ENCODE measurements around the gene ASMT.

Gene ASMT

DNA sequence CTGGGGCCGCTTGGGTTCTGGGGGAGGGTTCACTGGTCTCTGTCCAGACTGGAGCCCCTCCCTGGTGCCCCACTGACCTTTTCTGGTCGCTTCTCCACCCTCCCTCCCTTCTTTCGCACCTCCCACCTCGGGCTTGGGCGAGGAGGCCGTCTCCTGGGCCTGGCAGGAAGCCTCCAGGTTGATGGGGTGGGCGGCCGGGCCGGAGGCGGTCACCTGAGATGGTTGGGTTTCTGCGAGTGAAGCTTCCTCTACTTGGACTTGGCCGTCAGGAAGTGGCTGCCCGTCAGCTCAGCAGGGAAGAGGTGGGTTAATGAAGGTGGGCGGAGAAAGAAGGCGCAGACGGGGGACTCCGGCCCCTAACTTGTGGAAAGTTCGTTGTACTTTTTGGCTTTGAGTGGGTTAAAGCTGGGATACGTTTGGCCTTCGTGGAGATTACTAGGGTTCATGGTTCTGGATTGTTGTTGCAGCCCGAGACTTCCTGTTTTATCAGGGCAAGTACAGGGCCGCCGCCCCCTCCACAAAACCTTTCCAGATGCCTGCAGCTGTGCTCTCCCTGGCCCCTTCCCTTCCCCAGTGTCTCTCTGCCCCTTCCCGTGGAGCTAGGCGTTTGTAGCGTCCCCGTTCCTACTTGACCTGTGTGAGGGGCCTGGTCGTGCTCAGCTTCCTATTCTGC lies 22.3 kb upstream of the ASMT start:
- TF ChIP-seq, protein P1, sequence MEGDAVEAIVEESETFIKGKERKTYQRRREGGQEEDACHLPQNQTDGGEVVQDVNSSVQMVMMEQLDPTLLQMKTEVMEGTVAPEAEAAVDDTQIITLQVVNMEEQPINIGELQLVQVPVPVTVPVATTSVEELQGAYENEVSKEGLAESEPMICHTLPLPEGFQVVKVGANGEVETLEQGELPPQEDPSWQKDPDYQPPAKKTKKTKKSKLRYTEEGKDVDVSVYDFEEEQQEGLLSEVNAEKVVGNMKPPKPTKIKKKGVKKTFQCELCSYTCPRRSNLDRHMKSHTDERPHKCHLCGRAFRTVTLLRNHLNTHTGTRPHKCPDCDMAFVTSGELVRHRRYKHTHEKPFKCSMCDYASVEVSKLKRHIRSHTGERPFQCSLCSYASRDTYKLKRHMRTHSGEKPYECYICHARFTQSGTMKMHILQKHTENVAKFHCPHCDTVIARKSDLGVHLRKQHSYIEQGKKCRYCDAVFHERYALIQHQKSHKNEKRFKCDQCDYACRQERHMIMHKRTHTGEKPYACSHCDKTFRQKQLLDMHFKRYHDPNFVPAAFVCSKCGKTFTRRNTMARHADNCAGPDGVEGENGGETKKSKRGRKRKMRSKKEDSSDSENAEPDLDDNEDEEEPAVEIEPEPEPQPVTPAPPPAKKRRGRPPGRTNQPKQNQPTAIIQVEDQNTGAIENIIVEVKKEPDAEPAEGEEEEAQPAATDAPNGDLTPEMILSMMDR (IDR thresholded peaks at IDR 0.05; ENCODE audit: control insufficient read depth, extremely low read depth, insufficient read depth): no peak
- DNase-seq (ENCODE audit: low read depth): no peak
- H3K4me3 ChIP-seq (ENCODE audit: low read depth, low read length): peak overlapping the region; percentile 98

GRCh38 chrX:1593286-1594271 lies 21.3 kb upstream of the ASMT start:
- TF ChIP-seq, protein P1 (IDR thresholded peaks at IDR 0.05; ENCODE audit: control insufficient read depth, extremely low read depth, insufficient read depth): no peak

GRCh38 chrX:1595711-1596060 lies 19.2 kb upstream of the ASMT start:
- TF ChIP-seq, protein P1 (IDR thresholded peaks at IDR 0.05; ENCODE audit: control insufficient read depth, extremely low read depth, insufficient read depth): no peak
- no peak for DNase-seq (ENCODE audit: low read depth)
- H3K4me3 ChIP-seq (ENCODE audit: low read depth, low read length): no peak overlapping the region

More at GRCh38 chrX:1593286-1594271, 21.3 kb upstream of the ASMT start:
- H3K4me3 ChIP-seq (ENCODE audit: low read depth, low read length): peak overlapping the region; percentile 98
- DNase-seq (ENCODE audit: low read depth): no peak

DNA sequence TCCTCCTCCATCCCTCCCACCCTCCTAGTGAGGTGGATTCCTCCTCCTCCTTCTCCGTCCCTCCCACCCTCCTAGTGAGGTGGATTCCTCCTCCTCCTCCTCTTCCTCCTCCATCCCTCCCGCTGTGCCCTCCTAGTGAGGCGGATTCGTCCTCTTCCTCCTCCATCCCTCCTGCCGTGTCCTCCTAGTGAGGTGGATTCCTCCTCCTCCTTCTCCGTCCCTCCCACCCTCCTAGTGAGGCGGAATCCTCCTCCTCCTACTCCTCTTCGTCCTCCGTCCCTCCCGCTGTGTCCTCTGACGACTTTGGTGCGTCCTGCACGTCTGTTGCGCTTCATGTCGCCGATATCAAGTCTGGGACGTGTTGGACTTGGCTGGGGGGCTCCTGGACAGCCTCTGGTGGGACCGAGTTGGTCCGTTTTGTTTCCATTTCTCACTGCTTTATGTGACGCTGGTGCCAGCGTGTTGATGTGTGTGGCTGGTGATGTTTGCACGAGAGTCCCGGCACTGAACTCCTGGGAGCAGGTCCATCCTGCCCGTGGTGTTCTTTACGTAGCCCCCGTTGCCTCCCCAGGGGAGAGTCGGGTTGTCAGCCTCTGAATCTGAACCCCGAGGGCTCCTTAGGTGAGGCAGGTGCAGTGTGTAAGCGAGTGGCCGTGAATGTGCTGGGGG lies 18.0 kb upstream of the ASMT start:
- TF ChIP-seq, protein P1 (IDR thresholded peaks at IDR 0.05; ENCODE audit: control insufficient read depth, extremely low read depth, insufficient read depth): no peak
- DNase-seq (ENCODE audit: low read depth): no peak
- H3K4me3 ChIP-seq (ENCODE audit: low read depth, low read length): no peak overlapping the region

DNA sequence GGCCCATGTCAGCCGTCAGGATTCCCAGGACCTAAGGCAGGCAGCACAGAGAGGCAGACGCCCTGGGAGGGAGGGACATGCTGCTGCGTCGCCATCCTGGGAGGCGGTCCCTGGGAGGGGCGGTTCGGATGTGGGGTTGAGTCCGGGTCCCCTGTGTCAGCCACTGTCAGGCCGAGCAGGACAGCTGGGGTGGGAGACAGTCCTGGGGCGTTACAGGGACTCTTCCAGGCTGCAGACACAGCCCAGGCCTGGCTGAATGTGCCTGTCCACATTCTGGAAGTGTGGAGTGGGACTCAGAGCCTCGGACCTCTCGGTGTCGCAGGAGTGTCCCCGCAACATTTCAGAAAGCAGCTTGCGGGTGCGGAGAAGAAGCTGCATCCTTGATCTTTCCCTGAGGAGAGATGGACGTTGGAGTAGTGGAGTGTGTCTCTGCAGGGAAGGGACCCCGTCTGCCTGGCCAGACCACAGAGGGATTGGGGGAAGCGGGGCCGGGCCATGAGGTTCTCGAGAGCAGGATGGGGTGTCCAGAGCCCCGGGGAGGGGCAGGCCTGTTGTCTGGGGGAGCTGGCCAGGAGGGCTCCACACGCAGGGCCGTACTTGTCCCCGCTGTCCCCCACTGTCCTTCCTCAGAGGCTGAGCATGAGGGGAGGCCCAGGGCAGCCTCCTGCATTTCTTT lies 17.4 kb upstream of the ASMT start:
- DNase-seq (ENCODE audit: low read depth): no peak
- no peak overlapping the region for H3K4me3 ChIP-seq (ENCODE audit: low read depth, low read length)
- TF ChIP-seq, protein P1 (IDR thresholded peaks at IDR 0.05; ENCODE audit: control insufficient read depth, extremely low read depth, insufficient read depth): no peak
